Ovary (tissue), 9 donors: Measurements from ENCODE around the gene UBE2N. TPM values are rescaled to one million over a fixed set of nuclear protein-coding genes. Genes with fewer than 3 reads are reported as not detected.
"Not testable (repeated sequence)": the region's sequence is repeated elsewhere in the genome, so short reads cannot be mapped to it uniquely, and the experiment has no call there.

Experiments used
- DNase-seq, 5 donors: peaks; one replicate each; pipeline ENCODE4 v3.0.0-alpha.2; 2019 to 2020
- H3K27ac ChIP-seq, 2 donors: fragments of 200-600 bp; one replicate each; pipeline versions ENCODE4 v1.5.1 to v1.8.0; 2019 to 2022
- H3K27me3 ChIP-seq: fragments of 200-600 bp; one replicate; pipeline ENCODE4 v1.8.0; 2022
- H3K36me3 ChIP-seq: fragments of 200-600 bp; sonication (generic); one replicate; pipeline ENCODE4 v1.5.1; 2019
- H3K4me1 ChIP-seq: one replicate; pipeline ENCODE4 v1.8.1; 2013; ENCODE audit warnings: mild to moderate bottlenecking, moderate library complexity; ENCODE audit not compliant: insufficient read depth
- H3K4me3 ChIP-seq: fragments of 200-600 bp; sonication (generic); one replicate; pipeline ENCODE4 v1.5.1; 2017
- H3K9me3 ChIP-seq, 2 donors: fragments of 200-600 bp in 1 of 2; sonication (generic) in 1 of 2; one replicate each; pipeline versions ENCODE4 v1.5.1 to v1.8.1; 2013 to 2019; ENCODE audit warnings: mild to moderate bottlenecking in 1 of 2, moderate library complexity in 1 of 2
- EP300 ChIP-seq: sonication (generic); formaldehyde crosslinking; IDR thresholded peaks from one replicate; pipeline ENCODE4 v1.6.1; 2017; ENCODE audit warnings: antibody characterized with exemption
- POLR2A ChIP-seq: fragments of 450-650 bp; IDR thresholded peaks from one replicate; pipeline ENCODE4 v1.6.1; 2017; ENCODE audit warnings: antibody characterized with exemption, mild to moderate bottlenecking, moderate library complexity
- WGBS, 3 donors: extraction: QIAGEN DNeasy Blood & Tissue Kit in 1 of 3; methylation state at CpG; one replicate each; pipeline versions ENCODE4 v1.1.5 to v1.1.7; 2013 to 2017; 5-methylcytosine and 5-hydroxymethylcytosine counted together
- intact Hi-C, 4 donors: fragments of 100-400 bp; cut with DNase I; formaldehyde crosslinking; loops; one replicate each; pipeline versions ENCODE4 v1.11.0 to v1.15.1; 2022 to 2023
- polyA plus RNA-seq, 2 donors: library from polyadenylated mRNA; stranded (reverse); fragments of 200-250 nt in 1 of 2; fragments of 350-450 nt in 1 of 2; fragmentation: Illumina TruSeq in 1 of 2; extraction: RNeasy Lipid Tissue Mini Kit (QIAGEN cat#74804) in 1 of 2; gene quantifications; one replicate each; pipeline ENCODE4 v1.2.3, GENCODE V29; 2013 to 2014
- total RNA-seq, 7 donors: library from RNA; depleted of rRNA in 2 of 7; stranded (reverse); fragments of >200 nt in 2 of 7; fragmentation: NEBNext Ultra II Directional in 3 of 7; extraction: Animal tissue kit (Norgen Biotek cat#: 25700) in 3 of 7; gene quantifications; one replicate each; pipeline versions ENCODE4 v1.1.0 to v1.2.4, GENCODE V29; 2016 to 2023
- TF ChIP-seq, protein P1 (sequence below), 3 donors: fragments of 450-650 bp in 2 of 3; fragments of 200-600 bp in 1 of 3; IDR thresholded peaks; one replicate each; pipeline versions ENCODE4 v1.5.1 to v1.8.0; 2016 to 2022; ENCODE audit warnings: antibody characterized with exemption in 3 of 3, mild to moderate bottlenecking in 1 of 3
- donor health status: DM: no; HTN: no; CAD: no; lungs with moderate emphysema.
- donor health status: DM: no; HTN: no; CAD: no.
- donor health status: Bipolar disorder and iron deficiency.
- donor health status: DM: yes; HTN: yes; CAD: no.
- donor health status: DM: no; HTN: no; CAD: no.
- donor health status: DM: yes; HTN: yes; CAD: no.

Gene UBE2N
- total and polyA plus RNA-seq, 9 donors = 18.8 to 102 (median 63.3) TPM

DNA sequence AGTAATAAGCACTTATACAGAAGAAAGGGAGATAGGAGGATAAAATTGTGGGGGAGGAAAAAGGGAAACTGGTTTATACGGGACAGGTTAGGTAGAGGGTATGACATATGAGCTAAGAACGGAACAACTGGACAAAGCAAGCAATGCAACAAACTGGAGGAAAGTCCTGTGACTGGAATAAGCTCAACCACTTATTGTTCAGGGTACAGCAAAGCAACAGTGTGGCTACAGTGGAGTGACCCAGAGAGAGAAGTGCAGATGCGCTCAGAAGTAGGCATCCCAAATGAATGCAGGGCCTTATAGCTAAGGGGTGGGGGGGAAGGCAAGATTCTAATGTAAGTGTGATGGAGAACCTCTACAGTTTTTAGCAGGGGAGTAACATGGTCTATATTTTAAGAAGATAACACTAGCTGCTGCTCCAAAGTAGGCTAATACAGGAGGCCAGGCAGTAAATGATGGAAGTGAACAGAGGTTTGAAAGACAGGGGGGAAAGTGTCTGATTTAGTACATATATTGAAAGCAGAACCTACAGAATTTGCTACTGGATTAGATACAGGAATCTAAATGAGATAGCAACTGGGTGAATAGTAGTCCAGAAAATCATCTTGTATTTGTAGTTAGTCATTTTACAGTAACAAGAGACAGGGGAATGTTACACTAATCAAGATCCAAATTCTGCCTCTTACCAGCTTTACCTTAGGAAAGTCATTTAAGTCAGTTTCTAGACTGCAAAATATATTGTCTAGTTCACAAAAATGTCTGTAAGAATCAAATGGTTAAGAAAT, 3.3 kb downstream of the UBE2N start:
- Histone ChIP-seq H3K27ac (no peak overlapping the region), H3K27me3 (no peaks in the 10 kb centered on the region), H3K4me1 (peaks cover 13% of the 10 kb centered on the region), H3K4me3 (no peak overlapping the region), H3K9me3 (no peaks in the 10 kb centered on the region), H3K36me3 (no peaks in the 10 kb centered on the region)
- intact Hi-C loops = no loop called here
- no peak for TF ChIP-seq POLR2A
- TF ChIP-seq, protein P1, sequence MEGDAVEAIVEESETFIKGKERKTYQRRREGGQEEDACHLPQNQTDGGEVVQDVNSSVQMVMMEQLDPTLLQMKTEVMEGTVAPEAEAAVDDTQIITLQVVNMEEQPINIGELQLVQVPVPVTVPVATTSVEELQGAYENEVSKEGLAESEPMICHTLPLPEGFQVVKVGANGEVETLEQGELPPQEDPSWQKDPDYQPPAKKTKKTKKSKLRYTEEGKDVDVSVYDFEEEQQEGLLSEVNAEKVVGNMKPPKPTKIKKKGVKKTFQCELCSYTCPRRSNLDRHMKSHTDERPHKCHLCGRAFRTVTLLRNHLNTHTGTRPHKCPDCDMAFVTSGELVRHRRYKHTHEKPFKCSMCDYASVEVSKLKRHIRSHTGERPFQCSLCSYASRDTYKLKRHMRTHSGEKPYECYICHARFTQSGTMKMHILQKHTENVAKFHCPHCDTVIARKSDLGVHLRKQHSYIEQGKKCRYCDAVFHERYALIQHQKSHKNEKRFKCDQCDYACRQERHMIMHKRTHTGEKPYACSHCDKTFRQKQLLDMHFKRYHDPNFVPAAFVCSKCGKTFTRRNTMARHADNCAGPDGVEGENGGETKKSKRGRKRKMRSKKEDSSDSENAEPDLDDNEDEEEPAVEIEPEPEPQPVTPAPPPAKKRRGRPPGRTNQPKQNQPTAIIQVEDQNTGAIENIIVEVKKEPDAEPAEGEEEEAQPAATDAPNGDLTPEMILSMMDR (IDR thresholded peaks at IDR 0.05) = no peak
- no peak for TF ChIP-seq EP300
- 72 to 74% (median 74%) methylated on average over 3 of the region's 3 CpGs for WGBS, 3 donors
- no peak for DNase-seq

DNA sequence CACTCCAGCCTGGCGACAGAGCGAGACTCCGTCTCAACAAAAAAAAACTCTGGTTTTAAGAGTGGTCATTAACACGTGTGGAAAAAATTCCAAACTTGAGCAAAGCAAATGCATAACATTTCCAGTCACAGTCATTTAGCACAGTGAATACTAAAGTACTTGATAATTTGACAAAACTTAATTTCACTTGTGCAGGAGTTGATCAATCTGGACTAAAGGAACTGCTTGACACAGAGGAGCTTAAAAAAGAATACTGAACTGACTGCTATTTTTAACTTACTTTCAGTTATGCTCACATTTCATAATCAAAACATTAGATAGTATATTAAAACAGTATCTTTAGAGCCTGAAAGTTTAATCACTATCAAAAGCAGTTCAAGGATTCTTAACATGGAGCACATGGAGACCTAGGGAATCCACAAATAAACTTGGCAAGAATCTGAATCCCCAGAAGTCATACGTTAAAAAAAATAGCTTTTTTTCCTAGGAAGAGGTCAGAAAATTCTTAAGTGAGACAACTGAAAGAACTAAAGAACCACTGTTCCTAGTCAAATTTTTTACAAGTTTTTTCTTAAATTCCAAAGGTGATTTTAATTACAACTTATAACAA, 7.4 kb downstream of the UBE2N start:
- H3K4me1 ChIP-seq = peaks cover 12% of the 10 kb centered on the region
- 25 to 34% (median 28%) methylated on average over 5 of the region's 5 CpGs for WGBS, 3 donors

GRCh38 chr12:93432031-93432430, 9.7 kb downstream of the UBE2N start:
- H3K27ac ChIP-seq, H3K36me3 ChIP-seq, intact Hi-C loops: not testable (repeated sequence)

More for the DNA sequence above, 7.4 kb downstream of the UBE2N start:
- TF ChIP-seq POLR2A (no peak), EP300 (no peak)
- TF ChIP-seq, protein P1 (IDR thresholded peaks at IDR 0.05) = no peak
- Histone ChIP-seq H3K27ac (no peak overlapping the region), H3K9me3 (no peaks in the 10 kb centered on the region), H3K4me3 (no peak overlapping the region), H3K27me3 (no peaks in the 10 kb centered on the region), H3K36me3 (no peaks in the 10 kb centered on the region)
- intact Hi-C loops = no loop called here
- no peak for DNase-seq

DNA sequence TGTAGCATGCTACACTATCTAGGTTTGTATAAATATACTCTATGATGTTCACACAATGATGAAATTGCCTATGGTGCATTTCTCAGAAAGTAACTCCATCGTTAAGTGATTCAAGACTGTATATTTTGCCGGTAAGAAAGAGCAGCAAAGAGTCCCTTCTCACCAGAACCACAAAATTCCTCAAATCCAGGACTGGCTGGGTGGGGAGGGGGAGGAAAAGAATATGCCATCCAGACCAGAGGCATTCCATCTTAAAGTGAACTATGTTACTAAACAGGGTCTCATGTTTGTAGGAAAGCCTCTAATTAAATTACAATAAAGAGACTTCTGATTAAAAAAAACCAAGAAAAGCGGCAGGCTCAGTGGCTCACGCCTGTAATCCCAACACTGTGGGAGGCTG, 11.5 kb downstream of the UBE2N start:
- 91 to 92% (median 91%) methylated on average over 4 of the region's 4 CpGs for WGBS, 3 donors
- intact Hi-C loops = no loop called here
- Histone ChIP-seq H3K27me3 (no peaks in the 10 kb centered on the region), H3K27ac (no peak overlapping the region), H3K4me1 (peaks cover 16% of the 10 kb centered on the region), H3K36me3 (no peaks in the 10 kb centered on the region), H3K4me3 (no peak overlapping the region), H3K9me3 (no peaks in the 10 kb centered on the region)
- TF ChIP-seq, protein P1 (IDR thresholded peaks at IDR 0.05) = no peak
- no peak for TF ChIP-seq EP300
- TF ChIP-seq POLR2A = no peak
- no peak for DNase-seq

More at GRCh38 chr12:93432031-93432430, 9.7 kb downstream of the UBE2N start:
- DNase-seq, H3K27me3 ChIP-seq, H3K4me3 ChIP-seq, H3K9me3 ChIP-seq: not testable (repeated sequence)
- peaks cover 12% of the 10 kb centered on the region for H3K4me1 ChIP-seq
- WGBS, 3 donors = 86 to 91% (median 87%) methylated on average over 6 of the region's 6 CpGs

- H3K36me3 ChIP-seq = no peaks in the 10 kb centered on the region
- H3K4me1 ChIP-seq = peaks cover 15% of the 10 kb centered on the region
- H3K4me3 ChIP-seq = no peak overlapping the region
- H3K27me3 ChIP-seq = no peaks in the 10 kb centered on the region
- DNase-seq = no peak
- H3K9me3 ChIP-seq = no peaks in the 10 kb centered on the region
- TF ChIP-seq EP300 (no peak), POLR2A (no peak)
- TF ChIP-seq, protein P1 (IDR thresholded peaks at IDR 0.05) = no peak
- intact Hi-C loops = no loop called here
- no peak overlapping the region for H3K27ac ChIP-seq
- WGBS, 3 donors = 78 to 94% (median 90%) methylated on average over 1 of the region's 1 CpG
Measured at GRCh38 chr12:93429852-93430251, 11.9 kb downstream of the UBE2N start.
